CD4-positive, CD25-positive, alpha-beta regulatory T cell (primary cell): Measurements from ENCODE around the gene FUS. TPM values are rescaled to one million over a fixed set of nuclear protein-coding genes. Genes with fewer than 3 reads are reported as not detected.

Source experiments
- ATAC-seq, 2 donors: fragments of 150-1000 bp; cut with Tn5 transposase; one replicate each; pipeline ENCODE4 v1.10.0; 2021; ENCODE audit warnings: low read depth in 2 of 2, moderate number of reproducible peaks in 2 of 2, moderate library complexity in 1 of 2
- DNase-seq, 3 donors: peaks; one replicate each; pipeline versions ENCODE4 v3.0.0 to v3.0.0-alpha.2; 2012 to 2022; ENCODE audit warnings: mixed read lengths in 1 of 3
- H3K27ac ChIP-seq: one replicate; pipeline ENCODE4 v1.7.0; 2013; ENCODE audit warnings: mild to moderate bottlenecking, low read length; ENCODE audit not compliant: insufficient read depth, poor library complexity, severe bottlenecking
- H3K27me3 ChIP-seq: one replicate; pipeline ENCODE4 v1.7.0; 2013; ENCODE audit warnings: low read length; ENCODE audit not compliant: control insufficient read depth, insufficient read depth
- H3K36me3 ChIP-seq: one replicate; pipeline ENCODE4 v1.7.0; 2013; ENCODE audit warnings: mild to moderate bottlenecking, low read length, moderate library complexity; ENCODE audit not compliant: control insufficient read depth, insufficient read depth
- H3K4me1 ChIP-seq: 2 replicates; pipeline ENCODE4 v1.7.0; 2013; ENCODE audit warnings: mild to moderate bottlenecking, low read length; ENCODE audit not compliant: insufficient read depth, control insufficient read depth, poor library complexity, severe bottlenecking
- H3K4me3 ChIP-seq: one replicate; pipeline ENCODE4 v1.7.0; 2013; ENCODE audit warnings: low read depth, mild to moderate bottlenecking, low read length, moderate library complexity
- H3K9me3 ChIP-seq, 2 experiments: 1 replicate in 1 of 2; 2 replicates in 1 of 2; pipeline ENCODE4 v1.7.0; 2013; ENCODE audit warnings: low read length in 2 of 2, mild to moderate bottlenecking in 1 of 2, moderate library complexity in 1 of 2; ENCODE audit not compliant: control insufficient read depth in 2 of 2
- H3K27ac Mint-ChIP-seq, 3 donors: one replicate each; pipeline ENCODE4 v1.8.0; 2020 to 2022; ENCODE audit warnings: mild to moderate bottlenecking in 3 of 3, mixed read lengths in 3 of 3, moderate library complexity in 2 of 3
- H3K27me3 Mint-ChIP-seq: one replicate; pipeline ENCODE4 v1.8.0; 2022; ENCODE audit warnings: mild to moderate bottlenecking, mixed read lengths
- H3K36me3 Mint-ChIP-seq: one replicate; pipeline ENCODE4 v1.8.0; 2020; ENCODE audit warnings: mixed read lengths
- H3K4me1 Mint-ChIP-seq, 4 donors: one replicate each; pipeline ENCODE4 v1.8.0; 2020 to 2022; ENCODE audit warnings: mixed read lengths in 4 of 4, mild to moderate bottlenecking in 1 of 4
- H3K4me3 Mint-ChIP-seq, 4 donors: one replicate each; pipeline ENCODE4 v1.8.0; 2020 to 2022; ENCODE audit warnings: mild to moderate bottlenecking in 4 of 4, mixed read lengths in 4 of 4, moderate library complexity in 3 of 4
- H3K9me3 Mint-ChIP-seq, 7 donors: one replicate each; pipeline ENCODE4 v1.8.0; 2020 to 2022; ENCODE audit warnings: mixed read lengths in 7 of 7, mild to moderate bottlenecking in 3 of 7, moderate library complexity in 2 of 7
- polyA plus RNA-seq, 4 donors: library from polyadenylated mRNA; unstranded; fragments of 300-500 nt; fragmentation: Illumina TruSeq; gene quantifications; one replicate each; pipeline ENCODE4 v1.2.3, GENCODE V29; 2021
- total RNA-seq: library from RNA; stranded (reverse); gene quantifications from one replicate; pipeline ENCODE4 v1.2.3, GENCODE V29; 2022

FUS gene
- total and polyA plus RNA-seq, 5 donors from 2014 or later: 119 to 918 (median 133) TPM

GRCh38 chr16:31213877-31214707, 34.2 kb downstream of the FUS start, which contains the start of gene TRIM72:
TSS of gene TRIM72 (plus strand) at chr16:31214119. CDS start at chr16:31214739, 620 bp downstream.
- H3K27ac Mint-ChIP-seq: peak within 1 kb of the TSS in 1 of 3 donors; percentile 26
- ATAC-seq: no peak

GRCh38 chr16:31214708-31215286, 34.9 kb downstream of the FUS start:
- Histone ChIP-seq H3K9me3 (no peaks in the 10 kb centered on the region), H3K4me1 (peaks cover 26% of the 10 kb centered on the region), H3K4me3 (no peak overlapping the region), H3K27ac (no peak overlapping the region), H3K36me3 (no peaks in the 10 kb centered on the region), H3K27me3 (peaks cover 15% of the 10 kb centered on the region)
- no peaks in the 10 kb centered on the region for H3K36me3 Mint-ChIP-seq
- H3K4me3 Mint-ChIP-seq: peak overlapping the region in 2 of 4 donors; percentile 22 to 62
- peaks cover 0 to 5% (median 0%) of the 10 kb centered on the region in 7 donors for H3K9me3 Mint-ChIP-seq
- no peak overlapping the region for H3K27ac Mint-ChIP-seq
- ATAC-seq (peak; percentile 33 to 41), DNase-seq (peak in 1 of 3 donors; percentile 39)
- H3K27me3 Mint-ChIP-seq: peaks cover 67% of the 10 kb centered on the region
- H3K4me1 Mint-ChIP-seq: peaks cover 0 to 17% (median 8%) of the 10 kb centered on the region in 4 donors

More at GRCh38 chr16:31213877-31214707, 34.2 kb downstream of the FUS start, which contains the start of gene TRIM72:
- H3K27ac ChIP-seq: no peak within 1 kb of the TSS
- peaks cover 26% of the 10 kb centered on the region for H3K4me1 ChIP-seq
- H3K36me3 Mint-ChIP-seq: no peaks in the 10 kb centered on the region
- H3K9me3 ChIP-seq: no peaks in the 10 kb centered on the region
- peak within 1 kb of the TSS in 3 of 4 donors; percentile 22 to 62 (median 43) for H3K4me3 Mint-ChIP-seq
- no peak within 1 kb of the TSS for H3K4me3 ChIP-seq
- no peak for DNase-seq
- H3K9me3 Mint-ChIP-seq: peaks cover 0 to 5% (median 0%) of the 10 kb centered on the region in 7 donors
- peaks cover 15% of the 10 kb centered on the region for H3K27me3 ChIP-seq
- H3K36me3 ChIP-seq: no peaks in the 10 kb centered on the region
- peaks cover 0 to 17% (median 8%) of the 10 kb centered on the region in 4 donors for H3K4me1 Mint-ChIP-seq
- H3K27me3 Mint-ChIP-seq: peaks cover 63% of the 10 kb centered on the region

- Mint-ChIP-seq H3K27ac (peak overlapping the region in 1 of 3 donors; percentile 56), H3K4me3 (peak overlapping the region in 3 of 4 donors; percentile 64 to 87 (median 73)), H3K4me1 (peaks cover 0 to 17% (median 8%) of the 10 kb centered on the region in 4 donors), H3K27me3 (peaks cover 68% of the 10 kb centered on the region), H3K36me3 (no peaks in the 10 kb centered on the region), H3K9me3 (peaks cover 0 to 4% (median 0%) of the 10 kb centered on the region in 7 donors)
- DNase-seq: peak in 1 of 3 donors; percentile 53
- H3K27me3 ChIP-seq: peaks cover 15% of the 10 kb centered on the region
- H3K4me1 ChIP-seq: peaks cover 26% of the 10 kb centered on the region
- no peaks in the 10 kb centered on the region for H3K9me3 ChIP-seq
- H3K27ac ChIP-seq: no peak overlapping the region
- no peaks in the 10 kb centered on the region for H3K36me3 ChIP-seq
- ATAC-seq: peak; percentile 37 to 48
- no peak overlapping the region for H3K4me3 ChIP-seq
Observed at GRCh38 chr16:31215287-31216162, 35.6 kb downstream of the FUS start.

- Histone ChIP-seq H3K36me3 (no peaks in the 10 kb centered on the region), H3K9me3 (no peaks in the 10 kb centered on the region), H3K27ac (no peak within 1 kb of the TSS), H3K4me1 (peaks cover 26% of the 10 kb centered on the region), H3K4me3 (no peak within 1 kb of the TSS), H3K27me3 (peaks cover 15% of the 10 kb centered on the region)
- Mint-ChIP-seq H3K4me3 (peak within 1 kb of the TSS; percentile 68 to 87 (median 70)), H3K9me3 (peaks cover 0 to 5% (median 0%) of the 10 kb centered on the region in 7 donors), H3K27ac (no peak within 1 kb of the TSS), H3K27me3 (peaks cover 72% of the 10 kb centered on the region), H3K36me3 (no peaks in the 10 kb centered on the region), H3K4me1 (peaks cover 0 to 17% (median 8%) of the 10 kb centered on the region in 4 donors)
- ATAC-seq (no peak), DNase-seq (peak in 1 of 3 donors; percentile 43)
Observed at GRCh38 chr16:31216422-31217135, 36.6 kb downstream of the FUS start, which contains the start of gene PYDC1. TSS of gene PYDC1 (minus strand) at chr16:31217135. CDS start at chr16:31217028, 107 bp downstream.

- peaks cover 0 to 3% (median 0%) of the 10 kb centered on the region in 7 donors for H3K9me3 Mint-ChIP-seq
- no peaks in the 10 kb centered on the region for H3K36me3 Mint-ChIP-seq
- H3K27me3 ChIP-seq: peaks cover 10% of the 10 kb centered on the region
- peaks cover 72% of the 10 kb centered on the region for H3K27me3 Mint-ChIP-seq
- H3K36me3 ChIP-seq: no peaks in the 10 kb centered on the region
- H3K9me3 ChIP-seq: no peaks in the 10 kb centered on the region
- DNase-seq (no peak), ATAC-seq (no peak)
- peaks cover 0 to 17% (median 4%) of the 10 kb centered on the region in 4 donors for H3K4me1 Mint-ChIP-seq
- no peak overlapping the region for H3K4me3 ChIP-seq
- peak overlapping the region in 2 of 4 donors; percentile 66 to 68 for H3K4me3 Mint-ChIP-seq
- no peak overlapping the region for H3K27ac ChIP-seq
- peaks cover 26% of the 10 kb centered on the region for H3K4me1 ChIP-seq
- no peak overlapping the region for H3K27ac Mint-ChIP-seq
Observed at GRCh38 chr16:31217136-31217530, 37.2 kb downstream of the FUS start.

DNA sequence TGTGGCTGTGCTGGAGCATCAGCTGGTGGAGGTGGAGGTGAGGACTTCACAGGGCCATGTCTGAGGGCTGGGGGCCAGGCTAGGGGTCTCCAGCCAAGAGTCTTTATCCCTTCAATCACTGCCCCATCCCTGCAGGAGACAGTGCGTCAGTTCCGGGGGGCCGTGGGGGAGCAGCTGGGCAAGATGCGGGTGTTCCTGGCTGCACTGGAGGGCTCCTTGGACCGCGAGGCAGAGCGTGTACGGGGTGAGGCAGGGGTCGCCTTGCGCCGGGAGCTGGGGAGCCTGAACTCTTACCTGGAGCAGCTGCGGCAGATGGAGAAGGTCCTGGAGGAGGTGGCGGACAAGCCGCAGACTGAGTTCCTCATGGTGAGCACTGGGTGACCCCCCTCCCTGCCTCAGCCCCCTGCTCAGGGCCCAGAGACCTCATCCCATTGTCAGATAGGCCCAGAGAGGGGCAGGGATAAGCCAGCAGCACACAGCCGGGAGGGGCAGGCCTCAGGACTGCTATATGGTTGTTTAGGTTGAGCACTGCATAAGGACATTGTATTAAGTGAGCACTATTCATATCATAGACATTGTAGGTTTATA, 39.3 kb downstream of the FUS start:
- Mint-ChIP-seq H3K27me3 (peaks cover 54% of the 10 kb centered on the region), H3K27ac (no peak overlapping the region)

More for the DNA sequence above, 39.3 kb downstream of the FUS start:
- no peak overlapping the region for H3K4me3 ChIP-seq
- peaks cover 10% of the 10 kb centered on the region for H3K27me3 ChIP-seq
- H3K36me3 ChIP-seq: no peaks in the 10 kb centered on the region
- Mint-ChIP-seq H3K9me3 (peaks cover 0 to 2% (median 0%) of the 10 kb centered on the region in 7 donors), H3K4me1 (peaks cover 0 to 17% (median 4%) of the 10 kb centered on the region in 4 donors), H3K36me3 (no peaks in the 10 kb centered on the region), H3K4me3 (no peak overlapping the region)
- H3K9me3 ChIP-seq: no peaks in the 10 kb centered on the region
- no peak overlapping the region for H3K27ac ChIP-seq
- DNase-seq (no peak), ATAC-seq (no peak)
- peaks cover 26% of the 10 kb centered on the region for H3K4me1 ChIP-seq
